ENCODE results near the gene TMEM138. TPM values are rescaled to one million over a fixed set of nuclear protein-coding genes. Genes with fewer than 3 reads are reported as not detected.

The TMEM138 gene
- total RNA-seq, 1 donor from 2014 or later = 23.3 TPM

DNA sequence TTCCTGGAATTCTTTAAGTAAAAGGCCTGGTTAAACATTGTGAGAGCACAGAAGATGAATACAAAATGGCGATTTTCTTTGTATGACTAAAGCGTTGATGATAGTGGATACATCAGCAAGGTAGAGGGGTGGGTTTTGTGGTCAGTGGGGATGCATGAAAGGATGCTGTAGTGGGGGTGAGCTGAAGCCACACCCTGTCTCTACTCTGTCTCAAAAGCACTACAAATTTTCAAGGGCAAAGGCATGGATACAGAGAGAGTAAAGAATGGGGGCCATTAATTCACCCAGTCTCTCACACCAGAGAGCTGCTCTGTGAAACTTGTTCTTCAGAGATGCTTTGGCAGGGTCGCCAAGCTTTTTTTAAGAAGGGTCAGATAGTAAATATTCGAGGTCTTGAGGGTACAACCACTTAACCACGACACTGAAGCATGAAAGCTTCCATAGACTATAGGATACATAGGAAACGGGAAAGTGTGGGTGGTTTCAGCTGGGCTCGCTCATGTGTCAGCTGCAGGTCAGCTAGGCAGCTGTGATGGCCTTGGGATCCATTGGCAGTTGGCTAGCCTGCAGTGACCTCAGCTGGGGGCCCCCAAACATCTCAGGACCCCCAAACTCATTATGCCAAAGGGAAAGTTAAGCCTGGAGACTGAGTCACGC lies 8.3 kb downstream of the TMEM138 start:
- Mint-ChIP-seq H3K4me3 (ENCODE audit: unreplicated experiment) (no peak overlapping the region), H3K4me1 (ENCODE audit: low read depth, unreplicated experiment) (no peaks in the 10 kb centered on the region), H3K9me3 (ENCODE audit: unreplicated experiment) (peaks cover 8% of the 10 kb centered on the region), H3K27me3 (ENCODE audit: unreplicated experiment) (no peaks in the 10 kb centered on the region), H3K27ac (ENCODE audit: unreplicated experiment) (no peak overlapping the region), H3K36me3 (ENCODE audit: unreplicated experiment) (peaks cover 30% of the 10 kb centered on the region)
- TF ChIP-seq, protein P1, sequence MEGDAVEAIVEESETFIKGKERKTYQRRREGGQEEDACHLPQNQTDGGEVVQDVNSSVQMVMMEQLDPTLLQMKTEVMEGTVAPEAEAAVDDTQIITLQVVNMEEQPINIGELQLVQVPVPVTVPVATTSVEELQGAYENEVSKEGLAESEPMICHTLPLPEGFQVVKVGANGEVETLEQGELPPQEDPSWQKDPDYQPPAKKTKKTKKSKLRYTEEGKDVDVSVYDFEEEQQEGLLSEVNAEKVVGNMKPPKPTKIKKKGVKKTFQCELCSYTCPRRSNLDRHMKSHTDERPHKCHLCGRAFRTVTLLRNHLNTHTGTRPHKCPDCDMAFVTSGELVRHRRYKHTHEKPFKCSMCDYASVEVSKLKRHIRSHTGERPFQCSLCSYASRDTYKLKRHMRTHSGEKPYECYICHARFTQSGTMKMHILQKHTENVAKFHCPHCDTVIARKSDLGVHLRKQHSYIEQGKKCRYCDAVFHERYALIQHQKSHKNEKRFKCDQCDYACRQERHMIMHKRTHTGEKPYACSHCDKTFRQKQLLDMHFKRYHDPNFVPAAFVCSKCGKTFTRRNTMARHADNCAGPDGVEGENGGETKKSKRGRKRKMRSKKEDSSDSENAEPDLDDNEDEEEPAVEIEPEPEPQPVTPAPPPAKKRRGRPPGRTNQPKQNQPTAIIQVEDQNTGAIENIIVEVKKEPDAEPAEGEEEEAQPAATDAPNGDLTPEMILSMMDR (IDR thresholded peaks at IDR 0.05; ENCODE audit: partially characterized antibody, unreplicated experiment) = no peak
- DNase-seq = no peak

- TF ChIP-seq, protein P1 (IDR thresholded peaks at IDR 0.05; ENCODE audit: partially characterized antibody, unreplicated experiment) = no peak
- Mint-ChIP-seq H3K4me3 (ENCODE audit: unreplicated experiment) (no peak overlapping the region), H3K36me3 (ENCODE audit: unreplicated experiment) (peaks cover 37% of the 10 kb centered on the region), H3K27ac (ENCODE audit: unreplicated experiment) (no peak overlapping the region), H3K9me3 (ENCODE audit: unreplicated experiment) (peaks cover 8% of the 10 kb centered on the region), H3K4me1 (ENCODE audit: low read depth, unreplicated experiment) (no peaks in the 10 kb centered on the region), H3K27me3 (ENCODE audit: unreplicated experiment) (peaks cover 2% of the 10 kb centered on the region)
- DNase-seq = no peak
Measured at GRCh38 chr11:61372659-61373420, 10.7 kb downstream of the TMEM138 start.

DNA sequence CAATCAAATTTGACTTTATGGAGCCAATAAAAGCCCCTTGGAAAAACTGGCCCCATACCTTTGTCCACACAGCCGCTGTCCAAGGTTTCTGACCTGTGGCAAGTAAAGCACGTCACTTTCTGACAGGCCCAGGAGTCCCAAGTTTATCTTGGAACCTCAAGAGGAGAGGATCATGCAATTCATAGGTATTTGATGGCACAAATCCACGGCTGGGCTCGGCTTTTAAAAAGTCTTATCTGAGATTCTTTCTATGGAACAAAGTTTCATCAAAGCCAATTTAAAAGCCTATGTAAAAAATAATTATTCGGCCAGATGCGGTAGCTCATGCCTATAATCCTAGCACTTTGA lies 13.6 kb downstream of the TMEM138 start:
- no peak for DNase-seq
- Mint-ChIP-seq H3K4me1 (ENCODE audit: low read depth, unreplicated experiment) (no peaks in the 10 kb centered on the region), H3K4me3 (ENCODE audit: unreplicated experiment) (no peak overlapping the region), H3K27ac (ENCODE audit: unreplicated experiment) (no peak overlapping the region), H3K27me3 (ENCODE audit: unreplicated experiment) (peaks cover 2% of the 10 kb centered on the region), H3K9me3 (ENCODE audit: unreplicated experiment) (peaks cover 5% of the 10 kb centered on the region), H3K36me3 (ENCODE audit: unreplicated experiment) (peaks cover 22% of the 10 kb centered on the region)
- TF ChIP-seq, protein P1 (IDR thresholded peaks at IDR 0.05; ENCODE audit: partially characterized antibody, unreplicated experiment) = no peak

GRCh38 chr11:61377461-61378160 lies 15.4 kb downstream of the TMEM138 start:
- Mint-ChIP-seq H3K9me3 (ENCODE audit: unreplicated experiment) (peaks cover 2% of the 10 kb centered on the region), H3K27me3 (ENCODE audit: unreplicated experiment) (peaks cover 2% of the 10 kb centered on the region), H3K4me1 (ENCODE audit: low read depth, unreplicated experiment) (no peaks in the 10 kb centered on the region), H3K27ac (ENCODE audit: unreplicated experiment) (no peak overlapping the region), H3K4me3 (ENCODE audit: unreplicated experiment) (no peak overlapping the region), H3K36me3 (ENCODE audit: unreplicated experiment) (peaks cover 16% of the 10 kb centered on the region)
- TF ChIP-seq, protein P1 (IDR thresholded peaks at IDR 0.05; ENCODE audit: partially characterized antibody, unreplicated experiment) = no peak
- DNase-seq = no peak

Measured in glutamatergic neuron (in vitro differentiated cells).